ENCODE data around the gene GPR160.

DNA sequence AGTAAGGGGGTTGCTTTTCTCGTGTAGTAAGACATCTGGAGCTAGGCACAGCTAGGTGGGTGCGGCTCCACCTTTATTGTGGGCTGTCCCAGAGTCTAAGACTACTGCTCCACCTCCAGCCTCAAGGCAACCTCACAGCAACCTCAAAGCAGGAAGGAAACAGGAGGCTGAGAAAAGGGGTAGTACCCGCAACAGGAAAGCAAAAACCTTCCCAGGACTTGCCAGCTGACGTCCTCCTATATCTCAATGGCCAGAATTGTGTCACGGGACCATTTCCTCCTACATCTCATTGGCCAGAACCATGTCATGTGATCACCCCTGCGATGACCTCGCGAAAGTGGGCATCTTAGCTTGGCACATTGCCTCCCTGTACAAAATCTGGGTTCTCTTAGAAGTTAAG, 4.3 kb upstream of the GPR160 start:
- TF ChIP-seq, protein P1, sequence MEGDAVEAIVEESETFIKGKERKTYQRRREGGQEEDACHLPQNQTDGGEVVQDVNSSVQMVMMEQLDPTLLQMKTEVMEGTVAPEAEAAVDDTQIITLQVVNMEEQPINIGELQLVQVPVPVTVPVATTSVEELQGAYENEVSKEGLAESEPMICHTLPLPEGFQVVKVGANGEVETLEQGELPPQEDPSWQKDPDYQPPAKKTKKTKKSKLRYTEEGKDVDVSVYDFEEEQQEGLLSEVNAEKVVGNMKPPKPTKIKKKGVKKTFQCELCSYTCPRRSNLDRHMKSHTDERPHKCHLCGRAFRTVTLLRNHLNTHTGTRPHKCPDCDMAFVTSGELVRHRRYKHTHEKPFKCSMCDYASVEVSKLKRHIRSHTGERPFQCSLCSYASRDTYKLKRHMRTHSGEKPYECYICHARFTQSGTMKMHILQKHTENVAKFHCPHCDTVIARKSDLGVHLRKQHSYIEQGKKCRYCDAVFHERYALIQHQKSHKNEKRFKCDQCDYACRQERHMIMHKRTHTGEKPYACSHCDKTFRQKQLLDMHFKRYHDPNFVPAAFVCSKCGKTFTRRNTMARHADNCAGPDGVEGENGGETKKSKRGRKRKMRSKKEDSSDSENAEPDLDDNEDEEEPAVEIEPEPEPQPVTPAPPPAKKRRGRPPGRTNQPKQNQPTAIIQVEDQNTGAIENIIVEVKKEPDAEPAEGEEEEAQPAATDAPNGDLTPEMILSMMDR (IDR thresholded peaks at IDR 0.05): no peak
- TF ChIP-seq EP300 (IDR thresholded peaks at IDR 0.05): no peak

Data from tibial nerve (tissue), 4 donors.